Ovary (tissue), 3 donors: Measurements from ENCODE around the gene DRC7.

ENCODE experiments used
- EP300 ChIP-seq: sonication (generic); formaldehyde crosslinking; IDR thresholded peaks from one replicate; pipeline ENCODE4 v1.6.1; 2017; ENCODE audit warnings: antibody characterized with exemption
- POLR2A ChIP-seq: fragments of 450-650 bp; IDR thresholded peaks from one replicate; pipeline ENCODE4 v1.6.1; 2017; ENCODE audit warnings: antibody characterized with exemption, mild to moderate bottlenecking, moderate library complexity
- TF ChIP-seq, protein P1 (sequence below), 3 donors: fragments of 450-650 bp in 2 of 3; fragments of 200-600 bp in 1 of 3; IDR thresholded peaks; one replicate each; pipeline versions ENCODE4 v1.5.1 to v1.8.0; 2016 to 2022; ENCODE audit warnings: antibody characterized with exemption in 3 of 3, mild to moderate bottlenecking in 1 of 3
- donor health status: DM: no; HTN: no; CAD: no.

GRCh38 chr16:57754354-57755060 lies 59.9 kb downstream of the DRC7 start:
- TF ChIP-seq, protein P1, sequence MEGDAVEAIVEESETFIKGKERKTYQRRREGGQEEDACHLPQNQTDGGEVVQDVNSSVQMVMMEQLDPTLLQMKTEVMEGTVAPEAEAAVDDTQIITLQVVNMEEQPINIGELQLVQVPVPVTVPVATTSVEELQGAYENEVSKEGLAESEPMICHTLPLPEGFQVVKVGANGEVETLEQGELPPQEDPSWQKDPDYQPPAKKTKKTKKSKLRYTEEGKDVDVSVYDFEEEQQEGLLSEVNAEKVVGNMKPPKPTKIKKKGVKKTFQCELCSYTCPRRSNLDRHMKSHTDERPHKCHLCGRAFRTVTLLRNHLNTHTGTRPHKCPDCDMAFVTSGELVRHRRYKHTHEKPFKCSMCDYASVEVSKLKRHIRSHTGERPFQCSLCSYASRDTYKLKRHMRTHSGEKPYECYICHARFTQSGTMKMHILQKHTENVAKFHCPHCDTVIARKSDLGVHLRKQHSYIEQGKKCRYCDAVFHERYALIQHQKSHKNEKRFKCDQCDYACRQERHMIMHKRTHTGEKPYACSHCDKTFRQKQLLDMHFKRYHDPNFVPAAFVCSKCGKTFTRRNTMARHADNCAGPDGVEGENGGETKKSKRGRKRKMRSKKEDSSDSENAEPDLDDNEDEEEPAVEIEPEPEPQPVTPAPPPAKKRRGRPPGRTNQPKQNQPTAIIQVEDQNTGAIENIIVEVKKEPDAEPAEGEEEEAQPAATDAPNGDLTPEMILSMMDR (IDR thresholded peaks at IDR 0.05) = no peak
- TF ChIP-seq POLR2A (no peak), EP300 (no peak)
